ENCODE measurements around the gene MACROD2. TPM values are rescaled to one million over a fixed set of nuclear protein-coding genes. Genes with fewer than 3 reads are reported as not detected.

Gene MACROD2
- polyA plus RNA-seq, 1 donor (not counting 4 experiments of a cell fraction or from before 2014, with no cell fraction given): 0.71 TPM

GRCh38 chr20:14470231-14470899 is 475.0 kb downstream of the MACROD2 start:
- no peak for TF ChIP-seq CTCF (optimal IDR thresholded peaks at IDR 0.05 in 1 of 3, IDR thresholded peaks at IDR 0.05 in 1 of 3, conservative IDR thresholded peaks at IDR 0.05 in 1 of 3; ENCODE audit: extremely low read depth in 1 of 3, insufficient read depth in 2 of 3, low read length in 3 of 3)
- TF ChIP-seq EZH2 (IDR thresholded peaks at IDR 0.05; ENCODE audit: low read length): no peak
- no peaks in the 10 kb centered on the region for H3K36me3 ChIP-seq (ENCODE audit: control insufficient read depth in 2 of 2, extremely low read depth in 1 of 2, insufficient read depth in 2 of 2, low read length in 2 of 2)
- no peak overlapping the region for H3K4me2 ChIP-seq (ENCODE audit: control insufficient read depth, extremely low read depth, insufficient read depth, low read depth, low read length)
- no peaks in the 10 kb centered on the region for H3K9me3 ChIP-seq (ENCODE audit: control insufficient read depth, low read depth, low read length)
- DNase-seq (ENCODE audit: low read depth, low spot score): no peak
- no peak for FAIRE-seq
- no peak overlapping the region for H3K9ac ChIP-seq (ENCODE audit: control insufficient read depth, extremely low read depth, insufficient read depth, low read length)
- dilution Hi-C loops (cut with MboI; ENCODE audit: extremely low pct_ligation_motif_present, low sequenced_read_pairs): no loop called here
- no peaks in the 10 kb centered on the region for H3K27me3 ChIP-seq (ENCODE audit: control insufficient read depth, extremely low read depth, insufficient read depth, low read length)
- no peak overlapping the region for H2AFZ ChIP-seq (ENCODE audit: control insufficient read depth, low read length)
- no peaks in the 10 kb centered on the region for H3K4me1 ChIP-seq (ENCODE audit: control insufficient read depth, extremely low read depth, insufficient read depth, low read length)
- H3K9me1 ChIP-seq (ENCODE audit: control insufficient read depth, extremely low read depth, insufficient read depth, low read length): no peaks in the 10 kb centered on the region
- no peak overlapping the region for H3K4me3 ChIP-seq (ENCODE audit: control insufficient read depth in 2 of 3, extremely low read depth in 1 of 3, insufficient read depth in 2 of 3, low read depth in 1 of 3, low read length in 3 of 3)
- no peaks in the 10 kb centered on the region for H4K20me1 ChIP-seq (ENCODE audit: control insufficient read depth, extremely low read depth, insufficient read depth, low read length)
- no peak overlapping the region for H3K27ac ChIP-seq (ENCODE audit: control insufficient read depth, insufficient read depth, low read length)
- H3K79me2 ChIP-seq (ENCODE audit: control insufficient read depth, insufficient read depth, low read length): no peaks in the 10 kb centered on the region

- no peak for FAIRE-seq
Observed at GRCh38 chr20:14470977-14471661, 475.8 kb downstream of the MACROD2 start.

More at GRCh38 chr20:14470977-14471661, 475.8 kb downstream of the MACROD2 start:
- Histone ChIP-seq H2AFZ (ENCODE audit: control insufficient read depth, low read length) (no peak overlapping the region), H3K27ac (ENCODE audit: control insufficient read depth, insufficient read depth, low read length) (no peak overlapping the region), H3K79me2 (ENCODE audit: control insufficient read depth, insufficient read depth, low read length) (no peaks in the 10 kb centered on the region), H3K4me2 (ENCODE audit: control insufficient read depth, extremely low read depth, insufficient read depth, low read depth, low read length) (no peak overlapping the region), H3K9ac (ENCODE audit: control insufficient read depth, extremely low read depth, insufficient read depth, low read length) (no peak overlapping the region), H3K36me3 (ENCODE audit: control insufficient read depth in 2 of 2, extremely low read depth in 1 of 2, insufficient read depth in 2 of 2, low read length in 2 of 2) (no peaks in the 10 kb centered on the region), H3K9me3 (ENCODE audit: control insufficient read depth, low read depth, low read length) (no peaks in the 10 kb centered on the region), H3K4me1 (ENCODE audit: control insufficient read depth, extremely low read depth, insufficient read depth, low read length) (no peaks in the 10 kb centered on the region), H4K20me1 (ENCODE audit: control insufficient read depth, extremely low read depth, insufficient read depth, low read length) (no peaks in the 10 kb centered on the region), H3K27me3 (ENCODE audit: control insufficient read depth, extremely low read depth, insufficient read depth, low read length) (no peaks in the 10 kb centered on the region), H3K4me3 (ENCODE audit: control insufficient read depth in 2 of 3, extremely low read depth in 1 of 3, insufficient read depth in 2 of 3, low read depth in 1 of 3, low read length in 3 of 3) (no peak overlapping the region), H3K9me1 (ENCODE audit: control insufficient read depth, extremely low read depth, insufficient read depth, low read length) (no peaks in the 10 kb centered on the region)
- no peak for TF ChIP-seq CTCF (optimal IDR thresholded peaks at IDR 0.05 in 1 of 3, IDR thresholded peaks at IDR 0.05 in 1 of 3, conservative IDR thresholded peaks at IDR 0.05 in 1 of 3; ENCODE audit: extremely low read depth in 1 of 3, insufficient read depth in 2 of 3, low read length in 3 of 3)
- no peak for TF ChIP-seq EZH2 (IDR thresholded peaks at IDR 0.05; ENCODE audit: low read length)
- dilution Hi-C loops (cut with MboI; ENCODE audit: extremely low pct_ligation_motif_present, low sequenced_read_pairs): no loop called here
- DNase-seq (ENCODE audit: low read depth, low spot score): no peak
